HepG2 (cell line): Measurements from ENCODE around the gene NSD1. TPM values are rescaled to one million over a fixed set of nuclear protein-coding genes. Genes with fewer than 3 reads are reported as not detected.

Experiments used
- FOXO1 ChIP-seq: sonication (generic); formaldehyde crosslinking; IDR thresholded peaks from 2 replicates; pipeline ENCODE4 v1.4.0; 2020; ENCODE audit warnings: missing genetic modification reagents
- GATAD1 ChIP-seq: IDR thresholded peaks from 2 replicates; pipeline ENCODE4 v1.6.1; 2016; ENCODE audit warnings: missing genetic modification reagents, missing compliant biosample characterization
- HMG20A ChIP-seq: IDR thresholded peaks from 2 replicates; pipeline ENCODE4 v1.6.1; 2016; ENCODE audit warnings: borderline replicate concordance
- KLF11 ChIP-seq: IDR thresholded peaks from 2 replicates; pipeline ENCODE4 v1.6.1; 2016; ENCODE audit warnings: missing compliant biosample characterization
- MED1 ChIP-seq: sonication (generic); formaldehyde crosslinking; IDR thresholded peaks from 2 replicates; pipeline ENCODE4 v1.4.0; 2020; ENCODE audit warnings: missing genetic modification reagents
- NFIB ChIP-seq: sonication (generic); formaldehyde crosslinking; IDR thresholded peaks from 2 replicates; pipeline ENCODE4 v1.9.0; 2021; ENCODE audit warnings: missing genetic modification reagents, mild to moderate bottlenecking, borderline replicate concordance
- NKX3-1 ChIP-seq: sonication (generic); formaldehyde crosslinking; IDR thresholded peaks from 2 replicates; pipeline ENCODE4 v1.5.0; 2020; ENCODE audit warnings: missing genetic modification reagents
- ONECUT2 ChIP-seq: sonication (generic); formaldehyde crosslinking; IDR thresholded peaks from 2 replicates; pipeline ENCODE4 v1.4.0; 2020; ENCODE audit warnings: missing genetic modification reagents
- TCF12 ChIP-seq, 2 experiments: fragments of 450-650 bp in 1 of 2; sonication (generic) in 1 of 2; formaldehyde crosslinking in 1 of 2; IDR thresholded peaks; 2 replicates each; pipeline versions ENCODE4 v1.6.1 to v1.8.0; 2017 to 2022; ENCODE audit warnings: antibody characterized with exemption in 1 of 2, mild to moderate bottlenecking in 1 of 2, missing genetic modification reagents in 1 of 2, moderate library complexity in 1 of 2
- ZKSCAN8 ChIP-seq: IDR thresholded peaks from 2 replicates; pipeline ENCODE4 v1.6.1; 2016; ENCODE audit warnings: borderline replicate concordance, missing genetic modification reagents, missing compliant biosample characterization
- ZNF235 ChIP-seq: sonication (generic); formaldehyde crosslinking; IDR thresholded peaks from 2 replicates; pipeline ENCODE4 v1.8.1; 2023; ENCODE audit warnings: mild to moderate bottlenecking, missing genetic modification reagents, borderline replicate concordance
- ZNF607 ChIP-seq: sonication (generic); formaldehyde crosslinking; IDR thresholded peaks from 2 replicates; pipeline ENCODE4 v1.5.1; 2020; ENCODE audit warnings: missing genetic modification reagents, mild to moderate bottlenecking, borderline replicate concordance
- ZSCAN9 ChIP-seq: IDR thresholded peaks from 2 replicates; pipeline ENCODE4 v1.6.1; 2016; ENCODE audit warnings: borderline replicate concordance
- polyA plus RNA-seq, 8 experiments: library from polyadenylated mRNA; depleted of rRNA in 3 of 8; stranded (reverse) in 7 of 8; unstranded in 1 of 8; fragments of >200 nt; fragmentation: Illumina TruSeq in 4 of 8; extraction: Trizol in 4 of 8; gene quantifications; 2 replicates each; pipeline versions ENCODE4 v1.2.1 to v1.2.3, GENCODE V29; 2011 to 2016; ENCODE audit warnings: low read depth in 4 of 8, missing spikeins in 1 of 8, mixed read lengths in 1 of 8; ENCODE audit not compliant: insufficient read depth in 1 of 8
- total RNA-seq, 5 experiments: library from RNA; depleted of rRNA; stranded (reverse); fragments of >200 nt; fragmentation: Illumina TruSeq; extraction: Trizol; gene quantifications; 2 replicates each; pipeline ENCODE4 v1.2.3, GENCODE V29; 2016; ENCODE audit warnings: low read depth in 1 of 5
- TF ChIP-seq, protein P1 (sequence below): sonication (generic); formaldehyde crosslinking; IDR thresholded peaks from 2 replicates; pipeline ENCODE4 v1.4.0; 2020; ENCODE audit warnings: mild to moderate bottlenecking, missing genetic modification reagents
- TF ChIP-seq, protein P2 (sequence below): sonication (generic); formaldehyde crosslinking; IDR thresholded peaks from 2 replicates; pipeline ENCODE4 v1.4.0; 2020; ENCODE audit warnings: missing genetic modification reagents
- TF ChIP-seq, protein P3 (sequence below): sonication (generic); formaldehyde crosslinking; IDR thresholded peaks from 2 replicates; pipeline ENCODE4 v1.4.0; 2020; ENCODE audit warnings: mild to moderate bottlenecking, missing genetic modification reagents
- TF ChIP-seq, protein P4 (sequence below): sonication (generic); formaldehyde crosslinking; conservative IDR thresholded peaks from 2 replicates; pipeline ENCODE4 v1.4.0; 2020; ENCODE audit warnings: missing genetic modification reagents
- TF ChIP-seq, protein P5 (sequence below): IDR thresholded peaks from 2 replicates; pipeline ENCODE4 v1.6.1; 2018; ENCODE audit warnings: missing genetic modification reagents, mild to moderate bottlenecking, missing compliant biosample characterization
- TF ChIP-seq, protein P6 (sequence below): sonication (generic); formaldehyde crosslinking; IDR thresholded peaks from 2 replicates; pipeline ENCODE4 v1.4.0; 2020; ENCODE audit warnings: missing genetic modification reagents

NSD1 gene
- total and polyA plus RNA-seq, 2 of the 13 experiments (the other 11 are each of a cell fraction or from before 2014, with no cell fraction given), result 0.01 to 0.09 TPM

DNA sequence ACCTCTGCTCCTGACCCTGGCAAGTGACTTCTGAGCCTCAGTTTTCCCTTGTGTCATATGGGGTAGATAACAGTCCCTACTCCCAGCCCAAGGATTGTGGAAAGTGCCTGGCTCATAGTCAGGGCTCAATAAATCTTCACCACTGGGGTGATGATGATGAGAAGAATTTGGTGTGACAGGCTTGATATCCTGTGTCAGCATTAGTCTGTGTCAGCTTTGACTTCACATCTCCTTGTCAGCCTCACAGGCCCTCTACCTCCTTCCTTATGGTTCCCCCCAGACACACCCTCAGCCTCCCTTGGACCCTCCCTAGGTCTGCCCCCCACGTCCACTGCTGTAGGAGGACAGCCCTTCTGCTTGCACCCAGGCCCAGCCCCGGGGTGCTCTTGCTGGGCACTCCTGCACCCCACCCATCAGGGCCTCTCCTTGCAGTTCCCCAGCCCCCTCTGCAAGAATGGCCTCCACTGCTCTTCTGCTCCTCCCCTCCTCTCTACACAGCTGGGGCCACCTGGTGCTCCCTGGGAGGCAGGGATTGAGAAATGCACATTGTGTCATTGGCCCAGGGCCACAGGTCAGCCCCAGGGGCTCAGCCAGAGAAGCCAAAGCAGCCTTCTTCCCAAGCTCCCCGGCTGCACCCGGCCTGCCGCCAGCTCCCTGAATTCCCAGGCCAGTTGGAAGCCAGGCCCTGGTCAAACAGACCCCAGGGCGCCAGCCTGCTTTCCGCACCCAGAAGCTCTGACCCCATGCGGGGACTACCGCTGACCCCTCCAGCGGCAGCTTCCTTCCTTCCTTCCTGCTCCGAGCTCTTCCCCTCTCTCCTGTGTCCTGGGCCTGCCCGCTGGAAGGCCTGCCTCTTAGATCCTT, 39.1 kb upstream of the NSD1 start (continued):
- TF ChIP-seq HMG20A (CRISPR knock-in tag) (peak; percentile 57), NKX3-1 (CRISPR knock-in tag) (no peak), ONECUT2 (no peak), ZNF607 (no peak), ZSCAN9 (CRISPR knock-in tag) (peak; percentile 57; the same call in 1 of the 2 replicates), NFIB (CRISPR knock-in tag) (no peak), TCF12 (IDR thresholded peaks at IDR 0.05) (no peak), TCF12 (CRISPR knock-in tag; IDR thresholded peaks at IDR 0.05) (0 out of 2 replicates have a peak, but pooled peaks have one; percentile 34), GATAD1 (peak; percentile 48; the same call in 1 of the 2 replicates), KLF11 (CRISPR knock-in tag) (no peak), ZKSCAN8 (CRISPR knock-in tag) (0 out of 2 replicates have a peak, but pooled peaks have one; percentile 15), FOXO1 (0 out of 2 replicates have a peak, but pooled peaks have one; percentile 16), MED1 (peak; percentile 78), ZNF235 (CRISPR knock-in tag) (0 out of 2 replicates have a peak, but pooled peaks have one; percentile 41)
- TF ChIP-seq, protein P1, sequence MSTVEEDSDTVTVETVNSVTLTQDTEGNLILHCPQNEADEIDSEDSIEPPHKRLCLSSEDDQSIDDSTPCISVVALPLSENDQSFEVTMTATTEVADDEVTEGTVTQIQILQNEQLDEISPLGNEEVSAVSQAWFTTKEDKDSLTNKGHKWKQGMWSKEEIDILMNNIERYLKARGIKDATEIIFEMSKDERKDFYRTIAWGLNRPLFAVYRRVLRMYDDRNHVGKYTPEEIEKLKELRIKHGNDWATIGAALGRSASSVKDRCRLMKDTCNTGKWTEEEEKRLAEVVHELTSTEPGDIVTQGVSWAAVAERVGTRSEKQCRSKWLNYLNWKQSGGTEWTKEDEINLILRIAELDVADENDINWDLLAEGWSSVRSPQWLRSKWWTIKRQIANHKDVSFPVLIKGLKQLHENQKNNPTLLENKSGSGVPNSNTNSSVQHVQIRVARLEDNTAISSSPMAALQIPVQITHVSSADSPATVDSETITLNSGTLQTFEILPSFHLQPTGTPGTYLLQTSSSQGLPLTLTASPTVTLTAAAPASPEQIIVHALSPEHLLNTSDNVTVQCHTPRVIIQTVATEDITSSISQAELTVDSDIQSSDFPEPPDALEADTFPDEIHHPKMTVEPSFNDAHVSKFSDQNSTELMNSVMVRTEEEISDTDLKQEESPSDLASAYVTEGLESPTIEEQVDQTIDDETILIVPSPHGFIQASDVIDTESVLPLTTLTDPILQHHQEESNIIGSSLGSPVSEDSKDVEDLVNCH (CRISPR knock-in tag), result no peak
- TF ChIP-seq, protein P2, sequence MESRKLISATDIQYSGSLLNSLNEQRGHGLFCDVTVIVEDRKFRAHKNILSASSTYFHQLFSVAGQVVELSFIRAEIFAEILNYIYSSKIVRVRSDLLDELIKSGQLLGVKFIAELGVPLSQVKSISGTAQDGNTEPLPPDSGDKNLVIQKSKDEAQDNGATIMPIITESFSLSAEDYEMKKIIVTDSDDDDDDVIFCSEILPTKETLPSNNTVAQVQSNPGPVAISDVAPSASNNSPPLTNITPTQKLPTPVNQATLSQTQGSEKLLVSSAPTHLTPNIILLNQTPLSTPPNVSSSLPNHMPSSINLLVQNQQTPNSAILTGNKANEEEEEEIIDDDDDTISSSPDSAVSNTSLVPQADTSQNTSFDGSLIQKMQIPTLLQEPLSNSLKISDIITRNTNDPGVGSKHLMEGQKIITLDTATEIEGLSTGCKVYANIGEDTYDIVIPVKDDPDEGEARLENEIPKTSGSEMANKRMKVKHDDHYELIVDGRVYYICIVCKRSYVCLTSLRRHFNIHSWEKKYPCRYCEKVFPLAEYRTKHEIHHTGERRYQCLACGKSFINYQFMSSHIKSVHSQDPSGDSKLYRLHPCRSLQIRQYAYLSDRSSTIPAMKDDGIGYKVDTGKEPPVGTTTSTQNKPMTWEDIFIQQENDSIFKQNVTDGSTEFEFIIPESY, result peak; percentile 86
- TF ChIP-seq, protein P3, sequence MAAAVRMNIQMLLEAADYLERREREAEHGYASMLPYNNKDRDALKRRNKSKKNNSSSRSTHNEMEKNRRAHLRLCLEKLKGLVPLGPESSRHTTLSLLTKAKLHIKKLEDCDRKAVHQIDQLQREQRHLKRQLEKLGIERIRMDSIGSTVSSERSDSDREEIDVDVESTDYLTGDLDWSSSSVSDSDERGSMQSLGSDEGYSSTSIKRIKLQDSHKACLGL (CRISPR knock-in tag), result peak; percentile 68; the same call in 1 of the 2 replicates
- TF ChIP-seq, protein P4, sequence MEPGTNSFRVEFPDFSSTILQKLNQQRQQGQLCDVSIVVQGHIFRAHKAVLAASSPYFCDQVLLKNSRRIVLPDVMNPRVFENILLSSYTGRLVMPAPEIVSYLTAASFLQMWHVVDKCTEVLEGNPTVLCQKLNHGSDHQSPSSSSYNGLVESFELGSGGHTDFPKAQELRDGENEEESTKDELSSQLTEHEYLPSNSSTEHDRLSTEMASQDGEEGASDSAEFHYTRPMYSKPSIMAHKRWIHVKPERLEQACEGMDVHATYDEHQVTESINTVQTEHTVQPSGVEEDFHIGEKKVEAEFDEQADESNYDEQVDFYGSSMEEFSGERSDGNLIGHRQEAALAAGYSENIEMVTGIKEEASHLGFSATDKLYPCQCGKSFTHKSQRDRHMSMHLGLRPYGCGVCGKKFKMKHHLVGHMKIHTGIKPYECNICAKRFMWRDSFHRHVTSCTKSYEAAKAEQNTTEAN (CRISPR knock-in tag), result no peak
- TF ChIP-seq, protein P5, sequence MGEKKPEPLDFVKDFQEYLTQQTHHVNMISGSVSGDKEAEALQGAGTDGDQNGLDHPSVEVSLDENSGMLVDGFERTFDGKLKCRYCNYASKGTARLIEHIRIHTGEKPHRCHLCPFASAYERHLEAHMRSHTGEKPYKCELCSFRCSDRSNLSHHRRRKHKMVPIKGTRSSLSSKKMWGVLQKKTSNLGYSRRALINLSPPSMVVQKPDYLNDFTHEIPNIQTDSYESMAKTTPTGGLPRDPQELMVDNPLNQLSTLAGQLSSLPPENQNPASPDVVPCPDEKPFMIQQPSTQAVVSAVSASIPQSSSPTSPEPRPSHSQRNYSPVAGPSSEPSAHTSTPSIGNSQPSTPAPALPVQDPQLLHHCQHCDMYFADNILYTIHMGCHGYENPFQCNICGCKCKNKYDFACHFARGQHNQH (CRISPR knock-in tag), result 0 out of 2 replicates have a peak, but pooled peaks have one; percentile 41
- TF ChIP-seq, protein P6, sequence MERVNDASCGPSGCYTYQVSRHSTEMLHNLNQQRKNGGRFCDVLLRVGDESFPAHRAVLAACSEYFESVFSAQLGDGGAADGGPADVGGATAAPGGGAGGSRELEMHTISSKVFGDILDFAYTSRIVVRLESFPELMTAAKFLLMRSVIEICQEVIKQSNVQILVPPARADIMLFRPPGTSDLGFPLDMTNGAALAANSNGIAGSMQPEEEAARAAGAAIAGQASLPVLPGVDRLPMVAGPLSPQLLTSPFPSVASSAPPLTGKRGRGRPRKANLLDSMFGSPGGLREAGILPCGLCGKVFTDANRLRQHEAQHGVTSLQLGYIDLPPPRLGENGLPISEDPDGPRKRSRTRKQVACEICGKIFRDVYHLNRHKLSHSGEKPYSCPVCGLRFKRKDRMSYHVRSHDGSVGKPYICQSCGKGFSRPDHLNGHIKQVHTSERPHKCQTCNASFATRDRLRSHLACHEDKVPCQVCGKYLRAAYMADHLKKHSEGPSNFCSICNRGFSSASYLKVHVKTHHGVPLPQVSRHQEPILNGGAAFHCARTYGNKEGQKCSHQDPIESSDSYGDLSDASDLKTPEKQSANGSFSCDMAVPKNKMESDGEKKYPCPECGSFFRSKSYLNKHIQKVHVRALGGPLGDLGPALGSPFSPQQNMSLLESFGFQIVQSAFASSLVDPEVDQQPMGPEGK, result peak; percentile 95
